CD14-positive monocyte (primary cell): ENCODE measurements around the gene CTNNA2. TPM values are rescaled to one million over a fixed set of nuclear protein-coding genes. Genes with fewer than 3 reads are reported as not detected.

Source experiments
- DNase-seq, 3 donors: peaks; one replicate each; pipeline ENCODE4 v3.0.0-alpha.2; 2011 to 2022
- H2AFZ ChIP-seq: 2 replicates; pipeline ENCODE4 v1.6.0; 2012; ENCODE audit warnings: mild to moderate bottlenecking, low read depth, low read length, inconsistent platforms; ENCODE audit not compliant: insufficient read depth, poor library complexity, severe bottlenecking
- H3K27ac ChIP-seq, 2 donors: 1 replicate in 1 of 2; 2 replicates in 1 of 2; pipeline ENCODE4 v1.5.1; 2012 to 2013; ENCODE audit warnings: low read length in 2 of 2, control low read depth in 1 of 2, inconsistent platforms in 1 of 2, low read depth in 1 of 2, mild to moderate bottlenecking in 1 of 2
- H3K27me3 ChIP-seq, 2 donors: one replicate each; pipeline versions ENCODE4 v1.6.0 to v1.6.1; 2011 to 2013; ENCODE audit warnings: low read length in 2 of 2; ENCODE audit not compliant: control insufficient read depth in 2 of 2, insufficient read depth in 2 of 2
- H3K36me3 ChIP-seq, 2 donors: replicated peaks in 1 of 2; 1 replicate in 1 of 2; 2 replicates in 1 of 2; pipeline versions ENCODE4 v1.5.1 to v1.6.1; 2012 to 2013; ENCODE audit warnings: low read length in 2 of 2, control low read depth in 1 of 2, inconsistent platforms in 1 of 2, mild to moderate bottlenecking in 1 of 2; ENCODE audit not compliant: insufficient read depth in 2 of 2, control insufficient read depth in 1 of 2
- H3K4me1 ChIP-seq, 2 donors: 1 replicate in 1 of 2; 2 replicates in 1 of 2; pipeline versions ENCODE4 v1.5.1 to v1.6.1; 2012 to 2013; ENCODE audit warnings: low read length in 2 of 2, control low read depth in 1 of 2, inconsistent platforms in 1 of 2, mild to moderate bottlenecking in 1 of 2, moderate library complexity in 1 of 2; ENCODE audit not compliant: insufficient read depth in 2 of 2, control insufficient read depth in 1 of 2
- H3K4me2 ChIP-seq: replicated peaks from 2 replicates; pipeline ENCODE3; 2012; ENCODE audit warnings: low read length, moderate library complexity, mild to moderate bottlenecking; ENCODE audit not compliant: poor library complexity, severe bottlenecking; ENCODE audit errors: extremely low read depth
- H3K4me3 ChIP-seq, 3 experiments: fragments of 200-600 bp in 1 of 3; sonication (generic) in 1 of 3; replicated peaks in 1 of 3; 1 replicate in 2 of 3; 2 replicates in 1 of 3; pipeline ENCODE4 v1.5.1; 2011 to 2013; ENCODE audit warnings: low read length in 3 of 3, mild to moderate bottlenecking in 3 of 3, control low read depth in 2 of 3, low read depth in 2 of 3, inconsistent platforms in 1 of 3, moderate library complexity in 1 of 3
- H3K79me2 ChIP-seq: 2 replicates; pipeline ENCODE4 v1.6.0; 2012; ENCODE audit warnings: mild to moderate bottlenecking, control low read depth, inconsistent platforms, low read length, moderate library complexity; ENCODE audit not compliant: insufficient read depth
- H3K9ac ChIP-seq: 2 replicates; pipeline ENCODE4 v1.6.0; 2017; ENCODE audit warnings: low read length, mild to moderate bottlenecking; ENCODE audit not compliant: insufficient read depth, poor library complexity, severe bottlenecking
- H3K9me3 ChIP-seq, 2 donors: replicated peaks in 1 of 2; 1 replicate in 1 of 2; 2 replicates in 1 of 2; pipeline versions ENCODE4 v1.5.1 to v1.6.1; 2012 to 2013; ENCODE audit warnings: low read length in 2 of 2, control low read depth in 1 of 2; ENCODE audit not compliant: control insufficient read depth in 1 of 2, insufficient read depth in 1 of 2
- H4K20me1 ChIP-seq: 2 replicates; pipeline ENCODE4 v1.6.0; 2012; ENCODE audit warnings: mild to moderate bottlenecking, low read length, control low read depth, moderate library complexity; ENCODE audit not compliant: insufficient read depth
- H3K27ac Mint-ChIP-seq, 7 donors: one replicate each; pipeline ENCODE4 v1.8.0; 2020; ENCODE audit warnings: mild to moderate bottlenecking in 7 of 7, mixed read lengths in 7 of 7, moderate library complexity in 6 of 7, inconsistent platforms in 2 of 7
- H3K27me3 Mint-ChIP-seq, 3 donors: one replicate each; pipeline ENCODE4 v1.8.0; 2021 to 2022; ENCODE audit warnings: low read depth in 3 of 3, mild to moderate bottlenecking in 3 of 3, mixed read lengths in 3 of 3, moderate library complexity in 3 of 3, inconsistent platforms in 1 of 3
- H3K36me3 Mint-ChIP-seq, 2 donors: one replicate each; pipeline ENCODE4 v1.8.0; 2020; ENCODE audit warnings: mixed read lengths in 2 of 2, inconsistent platforms in 1 of 2, mild to moderate bottlenecking in 1 of 2
- H3K4me1 Mint-ChIP-seq: one replicate; pipeline ENCODE4 v1.8.0; 2020; ENCODE audit warnings: mild to moderate bottlenecking, mixed read lengths
- H3K4me3 Mint-ChIP-seq, 2 donors: one replicate each; pipeline ENCODE4 v1.8.0; 2020; ENCODE audit warnings: mild to moderate bottlenecking in 2 of 2, mixed read lengths in 2 of 2, moderate library complexity in 1 of 2
- H3K9me3 Mint-ChIP-seq, 7 donors: one replicate each; pipeline ENCODE4 v1.8.0; 2020 to 2022; ENCODE audit warnings: mixed read lengths in 7 of 7, mild to moderate bottlenecking in 6 of 7, moderate library complexity in 6 of 7, inconsistent platforms in 2 of 7
- WGBS: methylation state at CpG from one replicate; pipeline ENCODE4 v1.1.5; 2013; ENCODE audit warnings: missing lambda C conversion rate; ENCODE audit not compliant: insufficient coverage; 5-methylcytosine and 5-hydroxymethylcytosine counted together
- intact Hi-C, 2 donors: fragments of 100-400 bp; cut with micrococcal nuclease; formaldehyde crosslinking; loops; one replicate each; pipeline versions ENCODE4 v1.15.0 to v1.15.1; 2023
- polyA plus RNA-seq, 3 donors: library from polyadenylated mRNA; depleted of rRNA in 1 of 3; unstranded in 2 of 3; stranded (reverse) in 1 of 3; fragments of 300-500 nt in 2 of 3; fragments of >200 nt in 1 of 3; fragmentation: Illumina TruSeq in 2 of 3; gene quantifications; 1 replicate in 2 of 3; 2 replicates in 1 of 3; pipeline ENCODE4 v1.2.3, GENCODE V29; 2012 to 2021
- TF ChIP-seq, protein P1 (sequence below): fragments of 200-600 bp; IDR thresholded peaks from one replicate; pipeline ENCODE4 v1.8.0; 2022; ENCODE audit warnings: antibody characterized with exemption, mild to moderate bottlenecking

Gene CTNNA2
- polyA plus RNA-seq, 3 donors: not detected

GRCh38 chr2:80238692-80239469, 726.0 kb downstream of the CTNNA2 start:
- no peak overlapping the region for H3K27ac Mint-ChIP-seq
- H3K9ac ChIP-seq: no peak overlapping the region
- no CpG with 5 or more reads among the region's 11 CpGs for WGBS

GRCh38 chr2:80242355-80242910, 729.6 kb downstream of the CTNNA2 start:
- WGBS: 14% methylated on average over 3 of the region's 3 CpGs
- H3K9me3 Mint-ChIP-seq: peaks cover 0 to 7% (median 0%) of the 10 kb centered on the region in 7 donors
- no peak overlapping the region for H3K27ac Mint-ChIP-seq
- H3K27ac ChIP-seq: no peak overlapping the region
- H3K27me3 ChIP-seq: no peaks in the 10 kb centered on the region
- H3K4me3 Mint-ChIP-seq: no peak overlapping the region
- no peaks in the 10 kb centered on the region for H3K79me2 ChIP-seq
- H2AFZ ChIP-seq: no peak overlapping the region
- no peaks in the 10 kb centered on the region for H3K4me1 Mint-ChIP-seq
- H3K36me3 ChIP-seq: no peaks in the 10 kb centered on the region
- H4K20me1 ChIP-seq: no peaks in the 10 kb centered on the region
- TF ChIP-seq, protein P1, sequence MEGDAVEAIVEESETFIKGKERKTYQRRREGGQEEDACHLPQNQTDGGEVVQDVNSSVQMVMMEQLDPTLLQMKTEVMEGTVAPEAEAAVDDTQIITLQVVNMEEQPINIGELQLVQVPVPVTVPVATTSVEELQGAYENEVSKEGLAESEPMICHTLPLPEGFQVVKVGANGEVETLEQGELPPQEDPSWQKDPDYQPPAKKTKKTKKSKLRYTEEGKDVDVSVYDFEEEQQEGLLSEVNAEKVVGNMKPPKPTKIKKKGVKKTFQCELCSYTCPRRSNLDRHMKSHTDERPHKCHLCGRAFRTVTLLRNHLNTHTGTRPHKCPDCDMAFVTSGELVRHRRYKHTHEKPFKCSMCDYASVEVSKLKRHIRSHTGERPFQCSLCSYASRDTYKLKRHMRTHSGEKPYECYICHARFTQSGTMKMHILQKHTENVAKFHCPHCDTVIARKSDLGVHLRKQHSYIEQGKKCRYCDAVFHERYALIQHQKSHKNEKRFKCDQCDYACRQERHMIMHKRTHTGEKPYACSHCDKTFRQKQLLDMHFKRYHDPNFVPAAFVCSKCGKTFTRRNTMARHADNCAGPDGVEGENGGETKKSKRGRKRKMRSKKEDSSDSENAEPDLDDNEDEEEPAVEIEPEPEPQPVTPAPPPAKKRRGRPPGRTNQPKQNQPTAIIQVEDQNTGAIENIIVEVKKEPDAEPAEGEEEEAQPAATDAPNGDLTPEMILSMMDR: no peak
- H3K27me3 Mint-ChIP-seq: peaks cover 0 to 4% (median 0%) of the 10 kb centered on the region in 3 donors
- H3K4me1 ChIP-seq: no peaks in the 10 kb centered on the region
- no peak overlapping the region for H3K4me3 ChIP-seq
- H3K9me3 ChIP-seq: no peaks in the 10 kb centered on the region
- intact Hi-C loops: no loop called here
- no peak overlapping the region for H3K4me2 ChIP-seq
- H3K9ac ChIP-seq: no peak overlapping the region
- DNase-seq: no peak
- H3K36me3 Mint-ChIP-seq: no peaks in the 10 kb centered on the region

More at GRCh38 chr2:80238692-80239469, 726.0 kb downstream of the CTNNA2 start:
- no peak overlapping the region for H2AFZ ChIP-seq
- H3K4me3 Mint-ChIP-seq: no peak overlapping the region
- H3K9me3 Mint-ChIP-seq: peaks cover 0 to 2% (median 0%) of the 10 kb centered on the region in 7 donors
- TF ChIP-seq, protein P1: peak; percentile 86
- no peak for DNase-seq
- no peak overlapping the region for H3K4me3 ChIP-seq
- no peaks in the 10 kb centered on the region for H3K79me2 ChIP-seq
- no peaks in the 10 kb centered on the region for H3K36me3 ChIP-seq
- no peaks in the 10 kb centered on the region for H3K36me3 Mint-ChIP-seq
- H3K27me3 ChIP-seq: no peaks in the 10 kb centered on the region
- intact Hi-C loops: no loop called here
- H3K4me2 ChIP-seq: no peak overlapping the region
- peaks cover 0 to 4% (median 0%) of the 10 kb centered on the region in 3 donors for H3K27me3 Mint-ChIP-seq
- no peaks in the 10 kb centered on the region for H3K9me3 ChIP-seq
- H3K4me1 Mint-ChIP-seq: no peaks in the 10 kb centered on the region
- H3K4me1 ChIP-seq: no peaks in the 10 kb centered on the region
- no peaks in the 10 kb centered on the region for H4K20me1 ChIP-seq
- H3K27ac ChIP-seq: no peak overlapping the region
